Measurements from ENCODE around the gene ASTN2.

- no peak for TF ChIP-seq EZH2 (optimal IDR thresholded peaks at IDR 0.05; ENCODE audit: low read depth, low read length)
- TF ChIP-seq, protein P1, sequence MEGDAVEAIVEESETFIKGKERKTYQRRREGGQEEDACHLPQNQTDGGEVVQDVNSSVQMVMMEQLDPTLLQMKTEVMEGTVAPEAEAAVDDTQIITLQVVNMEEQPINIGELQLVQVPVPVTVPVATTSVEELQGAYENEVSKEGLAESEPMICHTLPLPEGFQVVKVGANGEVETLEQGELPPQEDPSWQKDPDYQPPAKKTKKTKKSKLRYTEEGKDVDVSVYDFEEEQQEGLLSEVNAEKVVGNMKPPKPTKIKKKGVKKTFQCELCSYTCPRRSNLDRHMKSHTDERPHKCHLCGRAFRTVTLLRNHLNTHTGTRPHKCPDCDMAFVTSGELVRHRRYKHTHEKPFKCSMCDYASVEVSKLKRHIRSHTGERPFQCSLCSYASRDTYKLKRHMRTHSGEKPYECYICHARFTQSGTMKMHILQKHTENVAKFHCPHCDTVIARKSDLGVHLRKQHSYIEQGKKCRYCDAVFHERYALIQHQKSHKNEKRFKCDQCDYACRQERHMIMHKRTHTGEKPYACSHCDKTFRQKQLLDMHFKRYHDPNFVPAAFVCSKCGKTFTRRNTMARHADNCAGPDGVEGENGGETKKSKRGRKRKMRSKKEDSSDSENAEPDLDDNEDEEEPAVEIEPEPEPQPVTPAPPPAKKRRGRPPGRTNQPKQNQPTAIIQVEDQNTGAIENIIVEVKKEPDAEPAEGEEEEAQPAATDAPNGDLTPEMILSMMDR (IDR thresholded peaks at IDR 0.05; ENCODE audit: low read length) = no peak
These were observed 865.7 kb downstream of the ASTN2 start for GRCh38 chr9:116549061-116549664.

Measured in MM.1S (cell line).